22Rv1 (cell line): ENCODE results near the gene KIAA0753.
"Not testable (repeated sequence)": the region's sequence is repeated elsewhere in the genome, so short reads cannot be mapped to it uniquely, and the experiment has no call there.

Experiments used
- H3K27ac ChIP-seq: fragments of 450-650 bp; 2 replicates; pipeline ENCODE4 v1.5.1; 2017
- ZFX ChIP-seq: fragments of 450-650 bp; IDR thresholded peaks from 2 replicates; pipeline ENCODE4 v1.6.1; 2017; ENCODE audit warnings: antibody characterized with exemption, borderline replicate concordance
- TF ChIP-seq, protein P1 (sequence below): fragments of 450-650 bp; IDR thresholded peaks from 2 replicates; pipeline ENCODE4 v1.5.1; 2017; ENCODE audit warnings: mild to moderate bottlenecking

Gene KIAA0753

GRCh38 chr17:6660805-6661463 lies 20.4 kb upstream of the KIAA0753 start:
- TF ChIP-seq, protein P1, sequence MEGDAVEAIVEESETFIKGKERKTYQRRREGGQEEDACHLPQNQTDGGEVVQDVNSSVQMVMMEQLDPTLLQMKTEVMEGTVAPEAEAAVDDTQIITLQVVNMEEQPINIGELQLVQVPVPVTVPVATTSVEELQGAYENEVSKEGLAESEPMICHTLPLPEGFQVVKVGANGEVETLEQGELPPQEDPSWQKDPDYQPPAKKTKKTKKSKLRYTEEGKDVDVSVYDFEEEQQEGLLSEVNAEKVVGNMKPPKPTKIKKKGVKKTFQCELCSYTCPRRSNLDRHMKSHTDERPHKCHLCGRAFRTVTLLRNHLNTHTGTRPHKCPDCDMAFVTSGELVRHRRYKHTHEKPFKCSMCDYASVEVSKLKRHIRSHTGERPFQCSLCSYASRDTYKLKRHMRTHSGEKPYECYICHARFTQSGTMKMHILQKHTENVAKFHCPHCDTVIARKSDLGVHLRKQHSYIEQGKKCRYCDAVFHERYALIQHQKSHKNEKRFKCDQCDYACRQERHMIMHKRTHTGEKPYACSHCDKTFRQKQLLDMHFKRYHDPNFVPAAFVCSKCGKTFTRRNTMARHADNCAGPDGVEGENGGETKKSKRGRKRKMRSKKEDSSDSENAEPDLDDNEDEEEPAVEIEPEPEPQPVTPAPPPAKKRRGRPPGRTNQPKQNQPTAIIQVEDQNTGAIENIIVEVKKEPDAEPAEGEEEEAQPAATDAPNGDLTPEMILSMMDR, result no peak
- no peak for TF ChIP-seq ZFX
- no peak overlapping the region for H3K27ac ChIP-seq

GRCh38 chr17:6660101-6660500 lies 19.6 kb upstream of the KIAA0753 start:
- no peak for TF ChIP-seq ZFX
- no peak overlapping the region for H3K27ac ChIP-seq

DNA sequence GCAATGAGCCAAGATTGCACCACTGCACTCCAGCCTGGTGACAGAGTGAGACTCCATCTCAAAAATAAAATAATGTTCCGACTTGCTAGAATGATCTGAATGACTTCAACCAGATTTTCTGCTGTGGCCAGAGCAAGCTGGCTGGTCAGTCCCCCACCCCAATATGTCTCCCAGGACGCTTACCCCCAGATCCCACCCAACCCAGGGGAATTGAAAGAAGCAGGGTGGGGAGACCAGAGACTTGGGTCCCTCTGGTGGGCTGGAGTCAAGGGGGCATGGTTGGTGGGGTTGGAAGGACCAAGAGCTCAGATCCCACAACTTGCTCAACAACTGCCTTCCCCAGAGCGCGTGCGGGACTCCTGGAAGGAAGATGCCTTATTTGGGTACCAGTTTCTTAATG lies 17.9 kb upstream of the KIAA0753 start:
- not testable (repeated sequence) for H3K27ac ChIP-seq

- TF ChIP-seq, protein P1, result no peak
- no peak for TF ChIP-seq ZFX
- H3K27ac ChIP-seq, result no peak overlapping the region
Measured at GRCh38 chr17:6657633-6658287, 17.2 kb upstream of the KIAA0753 start.

DNA sequence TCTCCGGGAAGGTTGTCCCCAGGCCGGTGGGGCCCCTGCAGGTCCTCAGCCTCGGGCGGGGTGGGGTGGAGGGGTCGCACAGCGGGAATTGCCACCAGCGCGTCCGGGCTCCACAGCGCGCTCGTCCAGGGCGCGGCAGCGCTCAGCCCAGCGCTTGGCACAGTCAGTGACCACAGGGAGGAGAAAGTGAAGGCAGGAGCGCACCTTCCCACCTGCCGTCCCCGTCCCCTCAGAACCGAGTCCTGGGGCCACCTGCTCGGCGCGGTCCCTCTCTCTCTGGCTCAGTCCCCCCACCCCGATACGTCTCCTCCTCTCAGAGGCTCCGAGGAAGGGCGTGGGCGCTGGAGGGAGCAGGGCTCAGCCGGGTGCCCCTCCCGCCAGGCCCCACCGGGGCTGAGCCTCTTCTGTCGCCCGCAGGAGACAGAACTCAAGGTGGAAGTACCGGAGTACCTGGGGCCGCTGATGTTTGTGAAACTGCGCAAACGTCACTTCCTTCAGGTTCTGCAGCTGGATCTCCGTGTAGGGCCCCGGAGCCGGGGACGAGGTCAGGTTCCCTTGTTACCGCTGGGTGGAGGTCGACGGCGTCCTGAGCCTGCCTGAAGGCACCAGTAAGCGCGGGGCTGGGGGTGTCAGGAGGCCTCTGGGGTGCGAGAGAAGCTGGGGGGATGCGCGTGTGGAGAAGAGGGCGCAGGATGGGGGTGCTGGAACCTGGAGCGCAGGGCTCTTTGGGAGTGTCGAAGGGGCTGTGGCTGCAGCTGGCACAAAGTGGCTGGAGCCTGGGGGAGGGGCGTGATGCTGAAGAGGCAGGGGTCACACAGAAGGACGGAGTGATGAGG lies 16.5 kb upstream of the KIAA0753 start:
- H3K27ac ChIP-seq, result peak overlapping the region; percentile 34; the same call in 1 of the 2 replicates

DNA sequence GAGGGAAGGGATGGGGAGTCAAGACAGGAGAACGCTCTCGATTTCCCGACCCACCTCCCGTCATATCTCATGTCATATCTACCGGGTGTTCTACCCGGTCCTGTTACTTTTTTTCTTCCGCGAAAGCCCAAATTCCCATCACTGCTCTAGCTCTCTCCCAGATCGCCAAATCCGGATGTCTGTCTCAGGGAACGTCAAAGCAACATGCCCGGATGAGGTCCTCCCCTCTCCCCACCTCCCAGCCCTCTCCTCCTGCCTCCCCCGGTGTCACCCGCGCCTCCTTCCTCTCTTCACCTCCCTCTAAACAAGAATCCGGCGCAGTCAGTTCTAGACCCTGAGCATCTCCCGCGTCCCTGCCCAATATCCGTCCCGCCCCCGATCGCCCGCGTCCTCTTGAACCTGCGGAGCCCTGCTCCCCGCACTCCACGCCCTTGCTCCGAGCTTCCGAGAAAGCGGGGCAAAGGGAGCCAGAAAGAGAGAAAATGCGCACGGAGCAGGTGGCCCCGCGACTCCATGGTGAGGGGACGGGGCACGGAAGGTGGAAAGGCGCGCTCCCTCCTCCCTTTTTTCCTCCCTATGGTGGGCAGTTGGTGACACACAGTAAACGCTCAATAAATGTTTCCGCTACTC lies 15.3 kb upstream of the KIAA0753 start:
- H3K27ac ChIP-seq, result peak overlapping the region; percentile 74

- TF ChIP-seq, protein P1, result peak; percentile 39
- TF ChIP-seq ZFX, result no peak
- peak overlapping the region; percentile 74 for H3K27ac ChIP-seq
Measured at GRCh38 chr17:6654841-6655731, 14.6 kb upstream of the KIAA0753 start.

- TF ChIP-seq, protein P1, result no peak
- TF ChIP-seq ZFX, result no peak
- peak overlapping the region; percentile 90 for H3K27ac ChIP-seq
Measured at GRCh38 chr17:6651919-6652452, 11.5 kb upstream of the KIAA0753 start.
